Esophagus (tissue), 2 donors: Measurements from ENCODE around the gene TRMT61A. TPM values are rescaled to one million over a fixed set of nuclear protein-coding genes. Genes with fewer than 3 reads are reported as not detected.

Experiments used
- H3K27ac ChIP-seq, 2 donors: one replicate each; pipeline ENCODE4 v1.5.1; 2013; ENCODE audit warnings: low read depth in 2 of 2, mild to moderate bottlenecking in 2 of 2, inconsistent platforms in 1 of 2, low read length in 1 of 2, moderate library complexity in 1 of 2
- H3K27me3 ChIP-seq, 2 donors: one replicate each; pipeline ENCODE4 v1.6.1; 2013; ENCODE audit warnings: low read length in 2 of 2, control low read depth in 1 of 2, mild to moderate bottlenecking in 1 of 2; ENCODE audit not compliant: insufficient read depth in 2 of 2, control insufficient read depth in 1 of 2
- H3K36me3 ChIP-seq, 2 donors: one replicate each; pipeline ENCODE4 v1.6.1; 2013; ENCODE audit warnings: low read length in 1 of 2; ENCODE audit not compliant: control insufficient read depth in 2 of 2, insufficient read depth in 2 of 2
- H3K4me1 ChIP-seq, 2 donors: one replicate each; pipeline ENCODE4 v1.6.1; 2013; ENCODE audit warnings: low read length in 1 of 2; ENCODE audit not compliant: control insufficient read depth in 2 of 2, insufficient read depth in 2 of 2
- H3K4me3 ChIP-seq, 2 donors: one replicate each; pipeline ENCODE4 v1.5.1; 2013; ENCODE audit warnings: low read length in 2 of 2, mild to moderate bottlenecking in 2 of 2, low read depth in 1 of 2, moderate library complexity in 1 of 2
- H3K9me3 ChIP-seq, 2 donors: one replicate each; pipeline ENCODE4 v1.6.1; 2013; ENCODE audit warnings: mild to moderate bottlenecking in 2 of 2, low read depth in 1 of 2, low read length in 1 of 2, moderate library complexity in 1 of 2; ENCODE audit not compliant: control insufficient read depth in 2 of 2, insufficient read depth in 1 of 2
- WGBS, 2 donors: extraction: QIAGEN DNeasy Blood & Tissue Kit; methylation state at CpG; one replicate each; pipeline ENCODE4 v1.1.7; 2013; 5-methylcytosine and 5-hydroxymethylcytosine counted together
- polyA plus RNA-seq, 2 donors: library from polyadenylated mRNA; stranded (reverse); fragments of 200-250 nt; gene quantifications; one replicate each; pipeline ENCODE4 v1.2.3, GENCODE V29; 2013
- donor health status: healthy with polysubstance abuse.
- donor health status: Bipolar disorder and iron deficiency.

TRMT61A gene
- polyA plus RNA-seq: 10 to 100 TPM; 11.0 to 11.5 TPM

DNA sequence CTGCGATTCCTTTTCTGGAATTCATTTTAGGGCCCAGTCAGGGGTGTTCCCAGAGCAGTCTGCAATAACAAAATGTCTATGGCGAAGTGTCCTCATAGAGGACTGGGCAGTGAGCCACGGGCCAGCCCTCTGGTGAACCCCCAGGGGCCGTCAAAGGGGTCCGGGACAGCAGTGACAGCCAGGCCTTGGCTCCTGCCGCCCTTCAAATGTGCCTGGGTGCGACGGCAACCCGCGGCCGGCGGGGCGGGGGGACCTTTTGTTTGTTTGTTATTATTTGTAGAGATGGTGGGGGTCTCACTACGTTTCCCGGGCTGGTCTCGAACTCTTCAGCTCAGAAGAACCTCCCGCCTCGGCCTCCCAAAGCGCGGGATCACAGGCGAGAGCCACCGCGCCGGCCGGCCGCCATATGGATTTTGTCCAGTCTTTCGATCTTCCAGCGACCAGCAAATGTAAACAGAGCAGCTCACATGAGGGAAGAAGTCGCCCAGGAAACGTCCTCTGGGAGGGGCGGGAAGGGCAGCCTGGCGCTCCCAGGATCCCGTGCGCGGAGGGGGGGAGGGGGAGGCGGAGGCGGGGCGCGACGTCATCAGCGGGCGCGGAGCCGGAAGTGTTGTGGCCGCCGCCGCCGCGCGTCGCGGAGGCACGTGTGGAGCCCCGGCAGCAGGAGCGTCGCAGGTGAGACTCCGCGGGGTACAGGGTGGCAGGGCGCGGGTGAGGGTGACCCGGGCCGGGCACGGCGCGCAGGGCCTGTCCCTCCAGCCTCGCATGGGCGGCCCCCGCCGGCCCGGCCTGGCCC lies at the start of gene TRMT61A:
TRMT61A (plus strand) TSS at position 610 of the 796 bp plus-strand sequence. CDS start 783 bp downstream, outside the sequence.
- Histone ChIP-seq H3K36me3 (peaks cover 0 to 19% of the 10 kb centered on the region in 2 donors), H3K9me3 (no peaks in the 10 kb centered on the region), H3K27me3 (no peaks in the 10 kb centered on the region), H3K27ac (peak within 1 kb of the TSS; percentile 84 to 87), H3K4me3 (peak within 1 kb of the TSS; percentile 66 to 73), H3K4me1 (peaks cover 20 to 22% of the 10 kb centered on the region in 2 donors)
- 2% methylated on average over 50 to 69 of the region's 70 CpGs for WGBS, 2 donors

- Histone ChIP-seq H3K27ac (no peak overlapping the region), H3K27me3 (no peaks in the 10 kb centered on the region), H3K9me3 (no peaks in the 10 kb centered on the region), H3K36me3 (peaks cover 0 to 8% of the 10 kb centered on the region in 2 donors), H3K4me3 (no peak overlapping the region), H3K4me1 (no peaks in the 10 kb centered on the region)
- WGBS, 2 donors: 76 to 79% methylated on average over 3 of the region's 3 CpGs
Measured at GRCh38 chr14:103480595-103480994, 48.4 kb upstream of the TRMT61A start.

DNA sequence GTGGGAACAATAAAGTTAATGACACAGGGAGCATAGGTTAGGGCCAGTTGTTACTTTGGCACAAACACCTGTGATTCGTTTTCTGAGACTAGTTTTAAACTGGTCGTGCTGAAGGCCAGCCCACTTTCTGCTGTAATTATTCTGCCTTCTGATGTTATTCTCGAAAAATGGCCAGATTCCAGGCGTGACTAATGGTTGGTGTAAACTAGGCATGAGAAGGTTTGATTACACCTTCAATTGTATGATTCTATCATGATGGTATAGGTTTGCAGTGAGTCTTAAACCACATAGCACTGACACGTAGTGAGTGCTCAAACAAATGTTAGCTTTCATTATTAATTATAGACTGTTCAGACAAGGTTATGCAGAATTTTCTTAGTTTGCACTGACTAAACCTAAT lies 45.4 kb upstream of the TRMT61A start:
- no peak overlapping the region for H3K4me3 ChIP-seq
- H3K4me1 ChIP-seq: no peaks in the 10 kb centered on the region
- H3K36me3 ChIP-seq: peaks cover 0 to 10% of the 10 kb centered on the region in 2 donors
- no peaks in the 10 kb centered on the region for H3K9me3 ChIP-seq
- no peaks in the 10 kb centered on the region for H3K27me3 ChIP-seq
- WGBS, 2 donors: 32 to 40% methylated on average over 5 of the region's 5 CpGs
- H3K27ac ChIP-seq: no peak overlapping the region

GRCh38 chr14:103485504-103485903 lies 43.5 kb upstream of the TRMT61A start:
- no peaks in the 10 kb centered on the region for H3K4me1 ChIP-seq
- no peaks in the 10 kb centered on the region for H3K9me3 ChIP-seq
- H3K27ac ChIP-seq: no peak overlapping the region
- no peaks in the 10 kb centered on the region for H3K27me3 ChIP-seq
- H3K36me3 ChIP-seq: peaks cover 4 to 15% of the 10 kb centered on the region in 2 donors
- H3K4me3 ChIP-seq: no peak overlapping the region
- WGBS, 2 donors: 83 to 92% methylated on average over 2 of the region's 2 CpGs

DNA sequence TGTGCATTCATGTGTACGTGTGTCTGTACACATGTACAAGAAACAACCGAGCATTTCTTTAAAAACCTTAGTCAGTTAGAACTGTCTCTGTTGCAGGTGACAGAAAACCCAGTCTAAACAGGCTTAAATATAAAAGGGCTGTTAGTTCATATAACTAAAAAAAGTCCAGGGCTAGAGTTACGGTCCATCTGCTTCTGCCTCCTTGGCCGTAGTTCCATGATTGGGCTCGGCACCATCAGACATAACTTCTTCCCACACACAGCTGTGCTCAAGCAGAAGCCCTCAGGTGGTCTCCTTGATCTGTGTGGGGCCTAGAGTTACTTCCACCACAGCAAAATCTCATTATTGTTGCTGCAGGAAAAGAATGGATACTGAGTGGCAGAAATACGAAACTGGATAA lies 40.9 kb upstream of the TRMT61A start:
- Histone ChIP-seq H3K4me1 (no peaks in the 10 kb centered on the region), H3K9me3 (no peaks in the 10 kb centered on the region), H3K27me3 (no peaks in the 10 kb centered on the region), H3K36me3 (peaks cover 4 to 20% of the 10 kb centered on the region in 2 donors), H3K4me3 (no peak overlapping the region), H3K27ac (no peak overlapping the region)
- WGBS, 2 donors: 92 to 95% methylated on average over 6 of the region's 6 CpGs

DNA sequence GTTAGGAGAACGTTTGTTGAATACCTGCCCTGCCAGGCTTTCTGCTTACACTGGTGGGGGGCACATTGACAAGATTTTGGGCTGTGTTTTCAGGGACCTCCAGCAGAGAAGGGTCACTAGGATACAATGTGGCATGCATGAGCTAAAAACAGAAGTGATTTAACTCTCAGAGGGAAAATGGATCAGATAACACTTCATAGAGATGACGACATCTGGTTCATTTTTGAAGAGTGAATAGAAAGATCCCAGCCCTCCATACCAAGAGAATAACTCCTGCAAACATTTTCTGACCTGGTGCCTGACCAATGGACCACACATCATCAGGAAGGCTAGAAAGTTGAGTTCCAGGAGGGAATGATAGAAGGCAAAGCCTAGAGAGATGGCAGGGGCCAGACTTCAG lies 40.0 kb upstream of the TRMT61A start:
- 90 to 91% methylated on average over 2 of the region's 2 CpGs for WGBS, 2 donors
- Histone ChIP-seq H3K36me3 (peaks cover 4 to 20% of the 10 kb centered on the region in 2 donors), H3K27me3 (no peaks in the 10 kb centered on the region)

GRCh38 chr14:103489621-103490020 lies 39.4 kb upstream of the TRMT61A start:
- Histone ChIP-seq H3K4me1 (no peaks in the 10 kb centered on the region), H3K27me3 (no peaks in the 10 kb centered on the region), H3K4me3 (no peak overlapping the region), H3K27ac (no peak overlapping the region), H3K9me3 (no peaks in the 10 kb centered on the region), H3K36me3 (peaks cover 4 to 20% of the 10 kb centered on the region in 2 donors)
- WGBS, 2 donors: 94 to 96% methylated on average over 2 of the region's 2 CpGs

More for the DNA sequence above, 40.0 kb upstream of the TRMT61A start:
- Histone ChIP-seq H3K4me1 (no peaks in the 10 kb centered on the region), H3K4me3 (no peak overlapping the region), H3K9me3 (no peaks in the 10 kb centered on the region), H3K27ac (no peak overlapping the region)

GRCh38 chr14:103491691-103492090 lies 37.3 kb upstream of the TRMT61A start:
- peaks cover 0 to 2% of the 10 kb centered on the region in 2 donors for H3K9me3 ChIP-seq
- H3K27me3 ChIP-seq: no peaks in the 10 kb centered on the region
- H3K4me3 ChIP-seq: no peak overlapping the region
- no peak overlapping the region for H3K27ac ChIP-seq
- peaks cover 8 to 24% of the 10 kb centered on the region in 2 donors for H3K36me3 ChIP-seq
- 88 to 90% methylated on average over 10 of the region's 10 CpGs for WGBS, 2 donors
- no peaks in the 10 kb centered on the region for H3K4me1 ChIP-seq

DNA sequence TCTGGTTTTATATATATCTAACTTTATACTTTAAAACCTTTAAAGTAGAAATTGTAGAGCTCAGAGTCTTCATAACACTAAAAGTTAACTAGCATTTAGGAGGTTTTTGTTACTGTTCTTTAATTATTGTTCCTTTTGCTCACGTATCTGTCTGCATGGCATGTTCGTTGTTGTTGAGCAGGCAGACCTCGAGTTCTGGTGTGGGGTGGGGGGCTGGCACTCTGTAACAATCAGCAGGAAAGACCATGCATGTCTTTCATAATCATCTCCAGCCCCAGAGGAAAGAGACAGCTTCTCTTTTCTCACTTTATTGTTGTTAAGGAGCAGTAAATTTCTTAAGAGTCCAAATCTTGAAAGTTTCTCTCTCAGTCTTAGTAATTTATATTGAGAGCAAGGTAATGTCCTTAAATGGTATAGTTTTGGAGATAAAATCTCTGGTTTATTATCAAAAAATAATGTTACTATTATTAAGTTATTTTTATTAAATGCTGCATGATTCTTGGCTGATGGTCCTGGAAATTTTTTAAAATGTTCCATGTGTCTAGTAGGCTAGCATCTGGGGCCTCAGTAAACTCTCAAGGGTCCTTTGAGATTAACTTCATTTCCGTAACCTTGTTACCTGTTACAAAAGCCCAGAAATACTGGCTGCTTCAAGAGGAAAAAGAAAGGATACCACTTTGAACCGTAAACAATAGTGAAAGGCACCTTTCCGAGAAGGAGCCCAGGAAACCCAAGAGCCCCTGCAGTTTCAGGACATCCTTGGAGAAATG lies 36.7 kb upstream of the TRMT61A start:
- Histone ChIP-seq H3K27ac (peak overlapping the region in 1 of 2 donors; percentile 13), H3K9me3 (peaks cover 0 to 2% of the 10 kb centered on the region in 2 donors), H3K4me3 (no peak overlapping the region), H3K27me3 (no peaks in the 10 kb centered on the region), H3K36me3 (peaks cover 8 to 22% of the 10 kb centered on the region in 2 donors), H3K4me1 (no peaks in the 10 kb centered on the region)
- 83 to 85% methylated on average over 6 of the region's 6 CpGs for WGBS, 2 donors
